Measurements from ENCODE around the gene C3orf52. TPM values are rescaled to one million over a fixed set of nuclear protein-coding genes. Genes with fewer than 3 reads are reported as not detected.

The C3orf52 gene
- total and polyA plus RNA-seq, 7 donors: 0.36 to 17.4 (median 2.2) TPM

- no peaks in the 10 kb centered on the region for H3K27me3 ChIP-seq
- peaks cover 0 to 3% (median 0%) of the 10 kb centered on the region in 4 donors for H3K9me3 ChIP-seq
- H3K4me1 ChIP-seq: peaks cover 0 to 7% (median 0%) of the 10 kb centered on the region in 4 donors
- intact Hi-C loops (cut with DNase I): no loop called here
- H3K36me3 ChIP-seq: no peaks in the 10 kb centered on the region
- H3K27ac ChIP-seq: no peak overlapping the region
- TF ChIP-seq EP300 (IDR thresholded peaks at IDR 0.05) (no peak), POLR2AphosphoS5 (IDR thresholded peaks at IDR 0.05) (no peak), CTCF (IDR thresholded peaks at IDR 0.05) (no peak), POLR2A (IDR thresholded peaks at IDR 0.05) (no peak)
- DNase-seq: no peak
- WGBS, 2 donors: 97 to 100% methylated on average over 1 of the region's 1 CpG
- H3K4me3 ChIP-seq: no peak overlapping the region
Observed at GRCh38 chr3:112149136-112149535, 62.9 kb downstream of the C3orf52 start.

- no peaks in the 10 kb centered on the region for H3K36me3 ChIP-seq
- no peaks in the 10 kb centered on the region for H3K4me1 ChIP-seq
- WGBS, 2 donors: 79 to 95% methylated on average over 2 of the region's 2 CpGs
- H3K27ac ChIP-seq: no peak overlapping the region
- H3K9me3 ChIP-seq: no peaks in the 10 kb centered on the region
- intact Hi-C loops (cut with DNase I): no loop called here
- TF ChIP-seq CTCF (IDR thresholded peaks at IDR 0.05) (no peak), POLR2AphosphoS5 (IDR thresholded peaks at IDR 0.05) (no peak), POLR2A (IDR thresholded peaks at IDR 0.05) (no peak), EP300 (IDR thresholded peaks at IDR 0.05) (no peak)
- H3K4me3 ChIP-seq: no peak overlapping the region
- DNase-seq: no peak
- H3K27me3 ChIP-seq: no peaks in the 10 kb centered on the region
Observed at GRCh38 chr3:112167758-112168157, 81.6 kb downstream of the C3orf52 start.

Small RNAs within 50 kb of the gene (small RNA-seq; reads per million reads assigned to genes)
- 0 reads per million in 3 donors for gene MIR567

Other genes with a start within 250 kb of the C3orf52 start
- gene PHLDB2, start 227.1 kb upstream of the C3orf52 start, total RNA-seq: 100 to 1,000 TPM; 120 to 471 (median 132) TPM
- gene PHLDB2, start 227.1 kb upstream of the C3orf52 start, polyA plus RNA-seq: 10 to 100 TPM in 1 of 3 donors, 1 to 10 TPM in 2; 4.4 to 14.4 (median 7.2) TPM
- gene ABHD10, start 107.4 kb upstream of the C3orf52 start, total RNA-seq: 10 to 100 TPM; 13.3 to 28.3 (median 20.7) TPM
- 10 to 100 TPM; 14.4 to 18.3 (median 18.3) TPM for gene ABHD10, start 107.4 kb upstream of the C3orf52 start, polyA plus RNA-seq
- 10 to 100 TPM in 3 of 4 donors, 1 to 10 TPM in 1; 7.7 to 17.8 (median 16.7) TPM for gene TAGLN3, start 87.5 kb upstream of the C3orf52 start, total RNA-seq
- gene TAGLN3, start 87.5 kb upstream of the C3orf52 start, polyA plus RNA-seq: 1 to 10 TPM in 1 of 3 donors, not detected in 2; 4.3 TPM
- not detected for gene TMPRSS7, start 51.7 kb upstream of the C3orf52 start, total RNA-seq
- under 1 TPM in 1 of 3 donors, not detected in 2; under 0.01 TPM for gene TMPRSS7, start 51.7 kb upstream of the C3orf52 start, polyA plus RNA-seq
- not detected for gene GCSAM, start 46.9 kb downstream of the C3orf52 start, total RNA-seq
- gene GCSAM, start 46.9 kb downstream of the C3orf52 start, polyA plus RNA-seq: 1 to 10 TPM in 1 of 3 donors, under 1 TPM in 1, not detected in 1; 0.69 to 8.4 TPM
- gene SLC9C1, start 207.8 kb downstream of the C3orf52 start, total RNA-seq: under 1 TPM in 1 of 4 donors, not detected in 3; 0.41 TPM
- under 1 TPM in 1 of 3 donors, not detected in 2; 0.07 TPM for gene SLC9C1, start 207.8 kb downstream of the C3orf52 start, polyA plus RNA-seq
- 10 to 100 TPM in 1 of 4 donors, 1 to 10 TPM in 3; 4.4 to 13.0 (median 4.8) TPM for gene CD200, start 246.8 kb downstream of the C3orf52 start, total RNA-seq
- gene CD200, start 246.8 kb downstream of the C3orf52 start, polyA plus RNA-seq: 1 to 10 TPM; 1.2 to 9.6 (median 2.4) TPM